ENCODE data around the gene SNU13. TPM values are rescaled to one million over a fixed set of nuclear protein-coding genes. Genes with fewer than 3 reads are reported as not detected.
A peak's percentile ranks its signal among the peaks of the same experiment; 100 is the strongest.
"Not testable (repeated sequence)": the region's sequence is repeated elsewhere in the genome, so short reads cannot be mapped to it uniquely, and the experiment has no call there.

SNU13 gene
- polyA plus RNA-seq (2013) = 142 and 148 TPM in 2 replicates

DNA sequence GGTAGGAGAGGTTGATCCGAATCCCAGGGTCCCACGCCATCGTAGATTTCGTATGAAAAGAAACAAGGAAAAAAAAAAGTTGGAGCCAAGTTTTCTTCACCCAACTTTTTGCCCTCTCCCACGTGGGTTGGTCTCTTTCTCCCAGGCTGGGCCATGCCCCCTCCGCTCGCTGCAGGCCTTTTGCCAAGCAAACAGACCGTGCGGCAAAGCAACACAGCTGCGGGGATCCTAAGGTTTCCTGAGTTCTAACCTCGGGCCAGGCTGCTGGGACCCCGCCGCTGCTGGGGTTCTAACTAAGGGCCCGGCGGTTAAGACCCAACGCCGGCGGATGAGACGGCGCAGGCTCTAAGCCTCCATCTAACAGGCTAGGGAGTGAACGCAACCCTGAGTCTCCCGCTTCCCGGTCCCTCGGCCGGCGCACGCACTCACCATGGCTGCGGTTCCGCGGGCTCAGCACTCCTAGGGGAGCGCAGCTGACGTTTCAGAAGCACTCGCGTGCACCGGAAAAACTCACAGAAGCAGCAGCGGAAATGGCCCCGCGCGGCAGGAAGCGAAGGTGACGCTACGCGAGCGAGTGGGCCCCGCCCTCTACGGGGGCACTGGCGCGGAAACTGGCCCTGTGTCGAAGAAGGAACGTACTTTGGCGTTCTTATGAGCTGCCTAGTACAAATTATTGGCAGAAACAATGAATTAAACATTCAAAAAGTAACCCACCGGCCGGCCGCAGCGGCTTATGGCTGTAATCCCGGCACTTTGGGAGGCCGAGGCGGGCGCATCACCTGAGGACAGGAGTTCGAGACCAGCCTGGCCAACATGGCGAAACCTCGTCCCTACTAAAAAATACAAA lies at the start of gene SNU13:
Gene SNU13, minus strand, starts transcription at position 503 of the 847 bp plus-strand sequence. Its CDS starts 71 bp downstream, at position 432.
- H3K79me2 ChIP-seq (ENCODE audit: control insufficient read depth, insufficient read depth, low read length, poor library complexity) = peaks cover 12% of the 10 kb centered on the region
- H3K4me1 ChIP-seq (ENCODE audit: control insufficient read depth in 1 of 2, insufficient read depth in 2 of 2, low read length in 2 of 2) = peaks cover 0 to 8% of the 10 kb centered on the region in 2 experiments
- H3K4me2 ChIP-seq (ENCODE audit: low read length) = peak within 1 kb of the TSS; percentile 84
- H2AK5ac ChIP-seq (ENCODE audit: low read length) = peak within 1 kb of the TSS; percentile 38
- H3K4me3 ChIP-seq (ENCODE audit: low read depth, low read length) = peak within 1 kb of the TSS; percentile 83
- H3K14ac ChIP-seq (ENCODE audit: low read length) = peak within 1 kb of the TSS; percentile 89
- no peak within 1 kb of the TSS for H3K23ac ChIP-seq (ENCODE audit: low read length)
- no peak within 1 kb of the TSS for H2BK12ac ChIP-seq (ENCODE audit: low read length)
- H3K4ac ChIP-seq (ENCODE audit: low read depth, low read length) = peak within 1 kb of the TSS; percentile 84
- H2AFZ ChIP-seq (ENCODE audit: insufficient read depth, low read length, poor library complexity) = peak within 1 kb of the TSS; percentile 86
- no peaks in the 10 kb centered on the region for H3K9me3 ChIP-seq (ENCODE audit: insufficient read depth, low read depth, low read length)
- no peaks in the 10 kb centered on the region for H3K27me3 ChIP-seq (ENCODE audit: insufficient read depth, low read length)
- H3K27ac ChIP-seq (ENCODE audit: low read depth, low read length) = peak within 1 kb of the TSS; percentile 13
- H3K18ac ChIP-seq (ENCODE audit: low read length) = peak within 1 kb of the TSS; percentile 84
- peaks cover 1 to 3% of the 10 kb centered on the region in 2 experiments for H3K36me3 ChIP-seq (ENCODE audit: control insufficient read depth in 1 of 2, insufficient read depth in 2 of 2, low read length in 2 of 2)
- H4K12ac ChIP-seq (ENCODE audit: low read depth, low read length) = peak within 1 kb of the TSS; percentile 84
- peak within 1 kb of the TSS; percentile 96 for H4K8ac ChIP-seq (ENCODE audit: low read depth, low read length)
- H3K9ac ChIP-seq (ENCODE audit: low read length) = peak within 1 kb of the TSS; percentile 82
- no CpG with 5 or more reads among the region's 62 CpGs for WGBS (ENCODE audit: extremely low coverage, insufficient coverage, insufficient read length)
- peaks cover 9% of the 10 kb centered on the region for H3K79me1 ChIP-seq (ENCODE audit: low read length)
- peak within 1 kb of the TSS; percentile 75 for H4K91ac ChIP-seq (ENCODE audit: low read depth, low read length)
- H2BK120ac ChIP-seq (ENCODE audit: insufficient read depth, low read length, poor library complexity) = peak within 1 kb of the TSS; percentile 68
- peak; percentile 93 to 95 for DNase-seq
- H2BK5ac ChIP-seq (ENCODE audit: low read depth, low read length, poor library complexity) = peak within 1 kb of the TSS; percentile 50

- H3K23ac ChIP-seq (ENCODE audit: low read length); H4K12ac ChIP-seq (ENCODE audit: low read depth, low read length); H4K91ac ChIP-seq (ENCODE audit: low read depth, low read length); H3K36me3 ChIP-seq (ENCODE audit: control insufficient read depth in 1 of 2, insufficient read depth in 2 of 2, low read length in 2 of 2); H3K27me3 ChIP-seq (ENCODE audit: insufficient read depth, low read length); H3K79me2 ChIP-seq (ENCODE audit: control insufficient read depth, insufficient read depth, low read length, poor library complexity); H3K79me1 ChIP-seq (ENCODE audit: low read length); H3K27ac ChIP-seq (ENCODE audit: low read depth, low read length); H3K9me3 ChIP-seq (ENCODE audit: insufficient read depth, low read depth, low read length); H2AK5ac ChIP-seq (ENCODE audit: low read length); H2BK5ac ChIP-seq (ENCODE audit: low read depth, low read length, poor library complexity); H3K4me3 ChIP-seq (ENCODE audit: low read depth, low read length); H3K18ac ChIP-seq (ENCODE audit: low read length); H3K14ac ChIP-seq (ENCODE audit: low read length); H3K9ac ChIP-seq (ENCODE audit: low read length); H2AFZ ChIP-seq (ENCODE audit: insufficient read depth, low read length, poor library complexity); H3K4ac ChIP-seq (ENCODE audit: low read depth, low read length); H2BK12ac ChIP-seq (ENCODE audit: low read length); H3K4me1 ChIP-seq (ENCODE audit: control insufficient read depth in 1 of 2, insufficient read depth in 2 of 2, low read length in 2 of 2); H4K8ac ChIP-seq (ENCODE audit: low read depth, low read length); H2BK120ac ChIP-seq (ENCODE audit: insufficient read depth, low read length, poor library complexity); DNase-seq; H3K4me2 ChIP-seq (ENCODE audit: low read length): not testable (repeated sequence)
- WGBS (ENCODE audit: extremely low coverage, insufficient coverage, insufficient read length) = no CpG with 5 or more reads among the region's 4 CpGs
Observed at GRCh38 chr22:41733241-41733640, 44.6 kb upstream of the SNU13 start.

DNA sequence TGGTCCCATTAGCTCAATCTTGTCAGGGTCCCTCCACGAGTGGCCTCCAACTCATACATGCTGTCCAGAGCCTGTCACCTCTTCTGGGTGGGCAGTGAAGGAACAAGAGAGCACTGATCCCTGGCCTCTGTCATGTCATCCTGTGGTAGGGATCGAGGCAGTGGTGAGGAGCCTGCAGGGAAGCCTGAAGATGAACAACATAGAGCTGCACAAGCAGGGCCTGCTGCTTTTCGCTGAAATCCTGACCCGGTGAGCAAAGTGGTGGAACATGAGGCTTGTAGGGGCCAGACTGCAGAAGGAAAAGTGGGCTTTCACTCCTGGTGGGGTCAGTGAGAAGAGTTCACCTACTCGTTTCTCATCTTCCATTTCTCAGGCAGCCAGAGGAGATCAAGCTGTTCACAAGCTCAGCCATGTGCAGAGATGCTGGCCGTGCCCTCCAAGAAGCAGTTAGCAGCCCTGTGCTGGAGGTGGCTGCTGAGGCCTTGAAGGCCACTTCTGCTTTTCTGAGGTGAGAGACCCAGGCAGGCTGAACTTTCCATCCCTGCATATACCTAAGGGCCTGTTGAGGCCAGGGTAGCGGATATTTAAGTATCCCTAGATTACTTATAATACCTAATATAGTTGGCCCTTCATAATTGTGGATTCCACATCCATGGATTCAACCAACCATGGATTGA lies 43.6 kb upstream of the SNU13 start:
- Histone ChIP-seq H4K12ac (ENCODE audit: low read depth, low read length) (no peak overlapping the region), H3K4me3 (ENCODE audit: low read depth, low read length) (no peak overlapping the region), H3K4me2 (ENCODE audit: low read length) (no peak overlapping the region), H3K4me1 (ENCODE audit: control insufficient read depth in 1 of 2, insufficient read depth in 2 of 2, low read length in 2 of 2) (no peaks in the 10 kb centered on the region), H4K91ac (ENCODE audit: low read depth, low read length) (no peak overlapping the region), H2AK5ac (ENCODE audit: low read length) (no peak overlapping the region), H3K9me3 (ENCODE audit: insufficient read depth, low read depth, low read length) (no peaks in the 10 kb centered on the region), H3K79me2 (ENCODE audit: control insufficient read depth, insufficient read depth, low read length, poor library complexity) (no peaks in the 10 kb centered on the region), H2AFZ (ENCODE audit: insufficient read depth, low read length, poor library complexity) (no peak overlapping the region), H3K27me3 (ENCODE audit: insufficient read depth, low read length) (no peaks in the 10 kb centered on the region), H3K14ac (ENCODE audit: low read length) (no peak overlapping the region), H2BK12ac (ENCODE audit: low read length) (no peak overlapping the region), H3K36me3 (ENCODE audit: control insufficient read depth in 1 of 2, insufficient read depth in 2 of 2, low read length in 2 of 2) (no peaks in the 10 kb centered on the region), H3K23ac (ENCODE audit: low read length) (no peak overlapping the region), H3K4ac (ENCODE audit: low read depth, low read length) (no peak overlapping the region), H4K8ac (ENCODE audit: low read depth, low read length) (no peak overlapping the region), H3K9ac (ENCODE audit: low read length) (no peak overlapping the region), H3K18ac (ENCODE audit: low read length) (no peak overlapping the region), H2BK120ac (ENCODE audit: insufficient read depth, low read length, poor library complexity) (no peak overlapping the region), H3K79me1 (ENCODE audit: low read length) (no peaks in the 10 kb centered on the region), H2BK5ac (ENCODE audit: low read depth, low read length, poor library complexity) (no peak overlapping the region), H3K27ac (ENCODE audit: low read depth, low read length) (no peak overlapping the region)
- DNase-seq = no peak
- no CpG with 5 or more reads among the region's 7 CpGs for WGBS (ENCODE audit: extremely low coverage, insufficient coverage, insufficient read length)

- no peak overlapping the region for H3K4me3 ChIP-seq (ENCODE audit: low read depth, low read length)
- H3K27ac ChIP-seq (ENCODE audit: low read depth, low read length) = no peak overlapping the region
- H3K9me3 ChIP-seq (ENCODE audit: insufficient read depth, low read depth, low read length) = no peaks in the 10 kb centered on the region
- no peak overlapping the region for H2AK5ac ChIP-seq (ENCODE audit: low read length)
- H3K23ac ChIP-seq (ENCODE audit: low read length) = no peak overlapping the region
- H3K4me1 ChIP-seq (ENCODE audit: control insufficient read depth in 1 of 2, insufficient read depth in 2 of 2, low read length in 2 of 2) = no peaks in the 10 kb centered on the region
- no peaks in the 10 kb centered on the region for H3K36me3 ChIP-seq (ENCODE audit: control insufficient read depth in 1 of 2, insufficient read depth in 2 of 2, low read length in 2 of 2)
- no peak overlapping the region for H4K91ac ChIP-seq (ENCODE audit: low read depth, low read length)
- no peak for DNase-seq
- no CpG with 5 or more reads among the region's 2 CpGs for WGBS (ENCODE audit: extremely low coverage, insufficient coverage, insufficient read length)
- H2AFZ ChIP-seq (ENCODE audit: insufficient read depth, low read length, poor library complexity) = no peak overlapping the region
- no peak overlapping the region for H2BK12ac ChIP-seq (ENCODE audit: low read length)
- no peak overlapping the region for H3K9ac ChIP-seq (ENCODE audit: low read length)
- H2BK5ac ChIP-seq (ENCODE audit: low read depth, low read length, poor library complexity) = no peak overlapping the region
- H3K18ac ChIP-seq (ENCODE audit: low read length) = no peak overlapping the region
- H4K8ac ChIP-seq (ENCODE audit: low read depth, low read length) = no peak overlapping the region
- no peak overlapping the region for H3K4me2 ChIP-seq (ENCODE audit: low read length)
- H3K79me2 ChIP-seq (ENCODE audit: control insufficient read depth, insufficient read depth, low read length, poor library complexity) = no peaks in the 10 kb centered on the region
- H3K27me3 ChIP-seq (ENCODE audit: insufficient read depth, low read length) = no peaks in the 10 kb centered on the region
- H3K14ac ChIP-seq (ENCODE audit: low read length) = no peak overlapping the region
- no peaks in the 10 kb centered on the region for H3K79me1 ChIP-seq (ENCODE audit: low read length)
- no peak overlapping the region for H3K4ac ChIP-seq (ENCODE audit: low read depth, low read length)
- H2BK120ac ChIP-seq (ENCODE audit: insufficient read depth, low read length, poor library complexity) = no peak overlapping the region
- no peak overlapping the region for H4K12ac ChIP-seq (ENCODE audit: low read depth, low read length)
Observed at GRCh38 chr22:41731609-41732008, 42.9 kb upstream of the SNU13 start.
